Neural cell (in vitro differentiated cells): ENCODE data around the gene CHD9NB. TPM values are rescaled to one million over a fixed set of nuclear protein-coding genes. Genes with fewer than 3 reads are reported as not detected.

Experiments used
- H2AFZ ChIP-seq: fragments of 200-600, 300-800 bp; sonication (generic), shearing (Covaris generic); 2 replicates; pipeline ENCODE4 v1.6.0; 2014; ENCODE audit warnings: low read depth, mild to moderate bottlenecking, antibody characterized with exemption, low read length, moderate library complexity
- H3F3A ChIP-seq: fragments of 200-600 bp; shearing (Covaris generic); 2 replicates; pipeline ENCODE4 v1.6.1; 2016; ENCODE audit warnings: mild to moderate bottlenecking, moderate library complexity, mixed read lengths, antibody characterized with exemption, low read length; ENCODE audit not compliant: insufficient read depth, poor library complexity, severe bottlenecking
- H3K27ac ChIP-seq: fragments of 200-600, 300-800 bp; sonication (generic), shearing (Covaris generic); 2 replicates; pipeline ENCODE4 v1.5.1; 2014; ENCODE audit warnings: mild to moderate bottlenecking, low read length, moderate library complexity
- H3K27me3 ChIP-seq: fragments of 300-800, 200-600 bp; sonication (generic), shearing (Covaris generic); 2 replicates; pipeline ENCODE4 v1.6.0; 2014; ENCODE audit warnings: mild to moderate bottlenecking, low read depth, low read length, moderate library complexity; ENCODE audit not compliant: insufficient read depth
- H3K36me3 ChIP-seq: fragments of 300-800, 200-600 bp; sonication (generic), shearing (Covaris generic); 2 replicates; pipeline ENCODE4 v1.5.1; 2014; ENCODE audit warnings: mild to moderate bottlenecking, antibody characterized with exemption, low read length, moderate library complexity; ENCODE audit not compliant: insufficient read depth
- H3K4me2 ChIP-seq: fragments of 300-800, 200-600 bp; sonication (generic), shearing (Covaris generic); 2 replicates; pipeline ENCODE4 v1.6.0; 2014; ENCODE audit warnings: mild to moderate bottlenecking, low read length
- H3K4me3 ChIP-seq: fragments of 300-800, 200-600 bp; sonication (generic), shearing (Covaris generic); 2 replicates; pipeline ENCODE4 v1.5.1; 2014; ENCODE audit warnings: mild to moderate bottlenecking, low read length, moderate library complexity
- H3K79me2 ChIP-seq: fragments of 200-600 bp; shearing (Covaris generic); replicated peaks from 2 replicates; pipeline ENCODE4 v1.6.0; 2014; ENCODE audit warnings: mild to moderate bottlenecking, low read length, moderate library complexity; ENCODE audit not compliant: insufficient read depth
- H3K9ac ChIP-seq: fragments of 300-800, 200-600 bp; sonication (generic), shearing (Covaris generic); 2 replicates; pipeline ENCODE4 v1.6.1; 2016; ENCODE audit warnings: mild to moderate bottlenecking, low read length, mixed read lengths
- H3K9me2 ChIP-seq: fragments of 200-600 bp; shearing (Covaris generic); 2 replicates; pipeline ENCODE4 v1.6.1; 2016; ENCODE audit warnings: mild to moderate bottlenecking, low read length, mixed read lengths; ENCODE audit not compliant: insufficient read depth
- H3K9me3 ChIP-seq: fragments of 200-600, 300-800 bp; sonication (generic), shearing (Covaris generic); 2 replicates; pipeline ENCODE4 v1.6.1; 2016; ENCODE audit warnings: mild to moderate bottlenecking, mixed run types, low read length, moderate library complexity, mixed read lengths
- H4K20me1 ChIP-seq: fragments of 200-600 bp; shearing (Covaris generic); 2 replicates; pipeline ENCODE4 v1.6.1; 2016; ENCODE audit warnings: mild to moderate bottlenecking, mixed run types; ENCODE audit not compliant: insufficient read depth
- EP300 ChIP-seq: fragments of 450-650 bp; conservative IDR thresholded peaks from 2 replicates; pipeline ENCODE4 v1.6.1; 2014; ENCODE audit warnings: antibody characterized with exemption, mild to moderate bottlenecking, moderate library complexity; ENCODE audit not compliant: poor library complexity, severe bottlenecking
- EZH2 ChIP-seq: fragments of 200-600, 300-800 bp; shearing (Covaris generic), sonication (generic); IDR thresholded peaks from 2 replicates; pipeline ENCODE4 v1.6.1; 2014; ENCODE audit warnings: antibody characterized with exemption, low read length, borderline replicate concordance, mild to moderate bottlenecking; ENCODE audit not compliant: insufficient read depth, poor library complexity, severe bottlenecking
- MXI1 ChIP-seq: fragments of 450-650 bp; conservative IDR thresholded peaks from 2 replicates; pipeline ENCODE4 v1.6.1; 2014; ENCODE audit warnings: antibody characterized with exemption, mild to moderate bottlenecking; ENCODE audit not compliant: poor library complexity, severe bottlenecking
- POLR2AphosphoS5 ChIP-seq: IDR thresholded peaks from 2 replicates; pipeline ENCODE4 v1.6.1; 2012
- RAD21 ChIP-seq: fragments of 450-650 bp; conservative IDR thresholded peaks from 2 replicates; pipeline ENCODE4 v1.6.1; 2014; ENCODE audit warnings: antibody characterized with exemption, mild to moderate bottlenecking, moderate library complexity
- SMC3 ChIP-seq: fragments of 450-650 bp; conservative IDR thresholded peaks from 2 replicates; pipeline ENCODE4 v1.6.1; 2014; ENCODE audit warnings: antibody characterized with exemption, mild to moderate bottlenecking, moderate library complexity; ENCODE audit not compliant: poor library complexity
- TAF1 ChIP-seq: IDR thresholded peaks from 2 replicates; pipeline ENCODE4 v1.6.1; 2012; ENCODE audit warnings: low read depth
- polyA plus RNA-seq: library from polyadenylated mRNA; depleted of rRNA; stranded (reverse); fragments of >200 nt; gene quantifications from 2 replicates; pipeline ENCODE4 v1.2.3, GENCODE V29; 2014
- TF ChIP-seq, protein P1 (sequence below): IDR thresholded peaks from 2 replicates; pipeline ENCODE4 v1.6.1; 2012; ENCODE audit warnings: borderline replicate concordance
- TF ChIP-seq, protein P2 (sequence below): fragments of 450-650 bp; IDR thresholded peaks from 2 replicates; pipeline ENCODE4 v1.5.1; 2014; ENCODE audit warnings: antibody characterized with exemption, mild to moderate bottlenecking, moderate library complexity; ENCODE audit not compliant: poor library complexity, severe bottlenecking

CHD9NB gene
- polyA plus RNA-seq, 1 donor from 2014 or later: 0.17 TPM

DNA sequence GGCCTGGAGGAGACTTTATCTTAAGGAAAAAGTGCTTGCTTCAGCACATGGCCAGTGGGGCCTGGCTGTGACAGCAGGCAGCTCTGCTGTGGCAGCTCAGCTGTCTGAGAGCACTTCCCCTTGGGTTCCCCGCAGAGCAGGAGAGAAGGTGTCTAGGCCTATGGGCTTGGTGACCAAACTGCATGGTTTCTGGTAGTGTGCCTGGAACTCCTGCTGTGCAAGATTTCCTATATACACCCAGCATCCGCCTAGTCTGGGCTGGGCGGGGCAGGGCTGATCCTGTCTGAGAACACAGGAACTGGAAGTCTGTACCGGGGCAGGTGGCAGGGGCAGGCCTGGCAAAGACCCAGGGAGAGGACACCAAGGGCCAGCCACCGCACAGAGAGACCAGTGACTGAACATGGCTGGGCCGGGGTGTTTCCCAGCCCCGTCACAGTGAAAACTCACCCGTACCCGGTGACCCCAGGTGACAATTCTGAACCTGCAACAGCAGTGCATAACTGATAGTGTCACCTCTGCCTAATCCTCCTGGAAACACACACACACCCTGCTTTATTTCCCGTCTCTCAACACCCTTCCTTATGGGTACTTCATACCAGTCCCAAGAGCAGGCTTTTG is 41.4 kb upstream of the CHD9NB start:
- Histone ChIP-seq H3F3A (no peaks in the 10 kb centered on the region), H3K9me3 (no peaks in the 10 kb centered on the region), H3K4me2 (no peak overlapping the region), H2AFZ (no peak overlapping the region), H4K20me1 (no peaks in the 10 kb centered on the region), H3K4me3 (no peak overlapping the region), H3K9ac (no peak overlapping the region), H3K79me2 (no peaks in the 10 kb centered on the region), H3K36me3 (no peaks in the 10 kb centered on the region), H3K27me3 (no peaks in the 10 kb centered on the region), H3K9me2 (no peaks in the 10 kb centered on the region), H3K27ac (no peak overlapping the region)
- TF ChIP-seq SMC3 (no peak), EP300 (no peak), POLR2AphosphoS5 (no peak), RAD21 (no peak), TAF1 (no peak), EZH2 (no peak), MXI1 (no peak)
- TF ChIP-seq, protein P1, sequence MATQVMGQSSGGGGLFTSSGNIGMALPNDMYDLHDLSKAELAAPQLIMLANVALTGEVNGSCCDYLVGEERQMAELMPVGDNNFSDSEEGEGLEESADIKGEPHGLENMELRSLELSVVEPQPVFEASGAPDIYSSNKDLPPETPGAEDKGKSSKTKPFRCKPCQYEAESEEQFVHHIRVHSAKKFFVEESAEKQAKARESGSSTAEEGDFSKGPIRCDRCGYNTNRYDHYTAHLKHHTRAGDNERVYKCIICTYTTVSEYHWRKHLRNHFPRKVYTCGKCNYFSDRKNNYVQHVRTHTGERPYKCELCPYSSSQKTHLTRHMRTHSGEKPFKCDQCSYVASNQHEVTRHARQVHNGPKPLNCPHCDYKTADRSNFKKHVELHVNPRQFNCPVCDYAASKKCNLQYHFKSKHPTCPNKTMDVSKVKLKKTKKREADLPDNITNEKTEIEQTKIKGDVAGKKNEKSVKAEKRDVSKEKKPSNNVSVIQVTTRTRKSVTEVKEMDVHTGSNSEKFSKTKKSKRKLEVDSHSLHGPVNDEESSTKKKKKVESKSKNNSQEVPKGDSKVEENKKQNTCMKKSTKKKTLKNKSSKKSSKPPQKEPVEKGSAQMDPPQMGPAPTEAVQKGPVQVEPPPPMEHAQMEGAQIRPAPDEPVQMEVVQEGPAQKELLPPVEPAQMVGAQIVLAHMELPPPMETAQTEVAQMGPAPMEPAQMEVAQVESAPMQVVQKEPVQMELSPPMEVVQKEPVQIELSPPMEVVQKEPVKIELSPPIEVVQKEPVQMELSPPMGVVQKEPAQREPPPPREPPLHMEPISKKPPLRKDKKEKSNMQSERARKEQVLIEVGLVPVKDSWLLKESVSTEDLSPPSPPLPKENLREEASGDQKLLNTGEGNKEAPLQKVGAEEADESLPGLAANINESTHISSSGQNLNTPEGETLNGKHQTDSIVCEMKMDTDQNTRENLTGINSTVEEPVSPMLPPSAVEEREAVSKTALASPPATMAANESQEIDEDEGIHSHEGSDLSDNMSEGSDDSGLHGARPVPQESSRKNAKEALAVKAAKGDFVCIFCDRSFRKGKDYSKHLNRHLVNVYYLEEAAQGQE: no peak
- TF ChIP-seq, protein P2, sequence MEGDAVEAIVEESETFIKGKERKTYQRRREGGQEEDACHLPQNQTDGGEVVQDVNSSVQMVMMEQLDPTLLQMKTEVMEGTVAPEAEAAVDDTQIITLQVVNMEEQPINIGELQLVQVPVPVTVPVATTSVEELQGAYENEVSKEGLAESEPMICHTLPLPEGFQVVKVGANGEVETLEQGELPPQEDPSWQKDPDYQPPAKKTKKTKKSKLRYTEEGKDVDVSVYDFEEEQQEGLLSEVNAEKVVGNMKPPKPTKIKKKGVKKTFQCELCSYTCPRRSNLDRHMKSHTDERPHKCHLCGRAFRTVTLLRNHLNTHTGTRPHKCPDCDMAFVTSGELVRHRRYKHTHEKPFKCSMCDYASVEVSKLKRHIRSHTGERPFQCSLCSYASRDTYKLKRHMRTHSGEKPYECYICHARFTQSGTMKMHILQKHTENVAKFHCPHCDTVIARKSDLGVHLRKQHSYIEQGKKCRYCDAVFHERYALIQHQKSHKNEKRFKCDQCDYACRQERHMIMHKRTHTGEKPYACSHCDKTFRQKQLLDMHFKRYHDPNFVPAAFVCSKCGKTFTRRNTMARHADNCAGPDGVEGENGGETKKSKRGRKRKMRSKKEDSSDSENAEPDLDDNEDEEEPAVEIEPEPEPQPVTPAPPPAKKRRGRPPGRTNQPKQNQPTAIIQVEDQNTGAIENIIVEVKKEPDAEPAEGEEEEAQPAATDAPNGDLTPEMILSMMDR: no peak

DNA sequence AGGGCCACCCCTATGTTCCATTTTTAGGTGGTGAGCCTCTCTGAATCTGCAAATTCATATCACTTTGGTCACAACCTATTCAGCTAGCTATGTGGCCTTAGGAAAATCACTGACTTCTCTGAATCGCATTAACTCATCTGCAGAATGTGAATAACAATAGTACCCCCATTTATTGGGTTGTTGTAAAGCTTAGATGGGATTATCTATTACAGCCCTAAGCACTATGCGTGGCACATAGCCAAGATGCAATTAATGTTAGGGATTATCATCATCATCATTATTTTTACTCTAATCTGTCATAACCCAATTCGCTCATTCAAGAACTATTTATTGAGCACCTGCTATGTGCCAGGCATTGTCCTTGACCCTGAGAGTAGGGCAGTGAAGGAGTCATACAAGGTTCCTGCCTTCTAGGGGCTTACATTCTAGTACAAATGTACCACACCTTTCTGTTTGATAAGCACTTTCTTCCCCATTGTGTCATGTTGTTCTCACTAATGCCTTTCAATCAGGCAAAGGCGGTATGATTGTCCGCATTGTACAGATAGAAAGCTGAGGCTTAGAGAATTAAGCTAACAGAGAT is 40.6 kb upstream of the CHD9NB start:
- H4K20me1 ChIP-seq: no peaks in the 10 kb centered on the region
- no peak overlapping the region for H3K27ac ChIP-seq
- H3K9me3 ChIP-seq: no peaks in the 10 kb centered on the region
- TF ChIP-seq MXI1: no peak
- no peak for TF ChIP-seq SMC3
- TF ChIP-seq TAF1: no peak
- no peak for TF ChIP-seq EZH2
- TF ChIP-seq, protein P1: no peak
- TF ChIP-seq POLR2AphosphoS5: no peak
- no peak for TF ChIP-seq EP300
- TF ChIP-seq, protein P2: no peak
- TF ChIP-seq RAD21: no peak
- no peak overlapping the region for H2AFZ ChIP-seq
- no peaks in the 10 kb centered on the region for H3K27me3 ChIP-seq
- no peaks in the 10 kb centered on the region for H3F3A ChIP-seq
- H3K4me3 ChIP-seq: no peak overlapping the region
- H3K79me2 ChIP-seq: no peaks in the 10 kb centered on the region
- no peaks in the 10 kb centered on the region for H3K9me2 ChIP-seq
- no peak overlapping the region for H3K4me2 ChIP-seq
- no peak overlapping the region for H3K9ac ChIP-seq
- H3K36me3 ChIP-seq: no peaks in the 10 kb centered on the region
